Measurements from ENCODE around the gene ZNF316. TPM values are rescaled to one million over a fixed set of nuclear protein-coding genes. Genes with fewer than 3 reads are reported as not detected.

ZNF316 gene
- total RNA-seq, 2 experiments from 2014 or later, result 46.2 to 49.7 TPM

DNA sequence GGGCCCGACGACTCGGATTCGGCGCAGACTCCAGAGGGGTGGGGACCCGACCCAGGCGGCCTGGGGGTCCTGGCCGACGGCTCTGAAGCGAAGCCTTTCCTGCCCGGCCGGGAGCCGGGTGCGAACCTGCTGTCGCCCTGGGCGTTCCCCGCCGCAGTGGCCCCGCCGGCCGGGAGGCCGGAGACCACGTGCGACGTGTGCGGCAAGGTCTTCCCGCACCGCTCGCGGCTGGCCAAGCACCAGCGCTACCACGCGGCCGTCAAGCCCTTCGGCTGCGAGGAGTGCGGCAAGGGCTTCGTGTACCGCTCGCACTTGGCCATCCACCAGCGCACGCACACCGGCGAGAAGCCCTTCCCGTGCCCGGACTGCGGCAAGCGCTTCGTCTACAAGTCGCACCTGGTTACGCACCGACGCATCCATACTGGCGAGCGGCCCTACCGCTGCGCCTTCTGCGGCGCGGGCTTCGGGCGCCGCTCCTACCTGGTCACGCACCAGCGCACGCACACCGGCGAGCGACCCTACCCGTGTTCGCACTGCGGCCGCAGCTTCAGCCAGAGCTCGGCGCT is 15.4 kb downstream of the ZNF316 start:
- H3K4me3 Mint-ChIP-seq, result no peak overlapping the region
- POLR2A ChIA-PET, result no interaction called here
- intact Hi-C loops (cut with DNase I, micrococcal nuclease), result no loop called here
- TF ChIP-seq, protein P1, sequence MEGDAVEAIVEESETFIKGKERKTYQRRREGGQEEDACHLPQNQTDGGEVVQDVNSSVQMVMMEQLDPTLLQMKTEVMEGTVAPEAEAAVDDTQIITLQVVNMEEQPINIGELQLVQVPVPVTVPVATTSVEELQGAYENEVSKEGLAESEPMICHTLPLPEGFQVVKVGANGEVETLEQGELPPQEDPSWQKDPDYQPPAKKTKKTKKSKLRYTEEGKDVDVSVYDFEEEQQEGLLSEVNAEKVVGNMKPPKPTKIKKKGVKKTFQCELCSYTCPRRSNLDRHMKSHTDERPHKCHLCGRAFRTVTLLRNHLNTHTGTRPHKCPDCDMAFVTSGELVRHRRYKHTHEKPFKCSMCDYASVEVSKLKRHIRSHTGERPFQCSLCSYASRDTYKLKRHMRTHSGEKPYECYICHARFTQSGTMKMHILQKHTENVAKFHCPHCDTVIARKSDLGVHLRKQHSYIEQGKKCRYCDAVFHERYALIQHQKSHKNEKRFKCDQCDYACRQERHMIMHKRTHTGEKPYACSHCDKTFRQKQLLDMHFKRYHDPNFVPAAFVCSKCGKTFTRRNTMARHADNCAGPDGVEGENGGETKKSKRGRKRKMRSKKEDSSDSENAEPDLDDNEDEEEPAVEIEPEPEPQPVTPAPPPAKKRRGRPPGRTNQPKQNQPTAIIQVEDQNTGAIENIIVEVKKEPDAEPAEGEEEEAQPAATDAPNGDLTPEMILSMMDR (IDR thresholded peaks at IDR 0.05), result no peak
- no peak overlapping the region for H3K4me3 ChIP-seq (ENCODE audit: low read length)
- H3K36me3 Mint-ChIP-seq (ENCODE audit: low read depth), result peaks cover 56% of the 10 kb centered on the region
- H3K27ac Mint-ChIP-seq, result no peak overlapping the region
- H3K4me1 ChIP-seq (ENCODE audit: insufficient read depth, low read length), result no peaks in the 10 kb centered on the region
- H3K9me3 Mint-ChIP-seq, result no peaks in the 10 kb centered on the region
- H3K27ac ChIP-seq (ENCODE audit: low read depth in 1 of 2, low read length in 2 of 2), result no peak overlapping the region
- peak in 2 of 14 experiments; percentile 18 to 29 for DNase-seq
- peaks cover 0 to 56% of the 10 kb centered on the region in 2 experiments for H3K9me3 ChIP-seq (ENCODE audit: control insufficient read depth in 1 of 2, insufficient read depth in 1 of 2, low read length in 2 of 2)
- no peaks in the 10 kb centered on the region for H3K4me1 Mint-ChIP-seq (ENCODE audit: low read depth)
- CTCF ChIA-PET, result no interaction called here
- H3K27me3 Mint-ChIP-seq, result no peaks in the 10 kb centered on the region
- peaks cover 46% of the 10 kb centered on the region for H3K36me3 ChIP-seq (ENCODE audit: insufficient read depth, low read length)
- no peaks in the 10 kb centered on the region for H3K27me3 ChIP-seq (ENCODE audit: control insufficient read depth in 1 of 2, insufficient read depth in 2 of 2, low read length in 2 of 2)
- no peak for ATAC-seq (ENCODE audit: poor library complexity)

DNA sequence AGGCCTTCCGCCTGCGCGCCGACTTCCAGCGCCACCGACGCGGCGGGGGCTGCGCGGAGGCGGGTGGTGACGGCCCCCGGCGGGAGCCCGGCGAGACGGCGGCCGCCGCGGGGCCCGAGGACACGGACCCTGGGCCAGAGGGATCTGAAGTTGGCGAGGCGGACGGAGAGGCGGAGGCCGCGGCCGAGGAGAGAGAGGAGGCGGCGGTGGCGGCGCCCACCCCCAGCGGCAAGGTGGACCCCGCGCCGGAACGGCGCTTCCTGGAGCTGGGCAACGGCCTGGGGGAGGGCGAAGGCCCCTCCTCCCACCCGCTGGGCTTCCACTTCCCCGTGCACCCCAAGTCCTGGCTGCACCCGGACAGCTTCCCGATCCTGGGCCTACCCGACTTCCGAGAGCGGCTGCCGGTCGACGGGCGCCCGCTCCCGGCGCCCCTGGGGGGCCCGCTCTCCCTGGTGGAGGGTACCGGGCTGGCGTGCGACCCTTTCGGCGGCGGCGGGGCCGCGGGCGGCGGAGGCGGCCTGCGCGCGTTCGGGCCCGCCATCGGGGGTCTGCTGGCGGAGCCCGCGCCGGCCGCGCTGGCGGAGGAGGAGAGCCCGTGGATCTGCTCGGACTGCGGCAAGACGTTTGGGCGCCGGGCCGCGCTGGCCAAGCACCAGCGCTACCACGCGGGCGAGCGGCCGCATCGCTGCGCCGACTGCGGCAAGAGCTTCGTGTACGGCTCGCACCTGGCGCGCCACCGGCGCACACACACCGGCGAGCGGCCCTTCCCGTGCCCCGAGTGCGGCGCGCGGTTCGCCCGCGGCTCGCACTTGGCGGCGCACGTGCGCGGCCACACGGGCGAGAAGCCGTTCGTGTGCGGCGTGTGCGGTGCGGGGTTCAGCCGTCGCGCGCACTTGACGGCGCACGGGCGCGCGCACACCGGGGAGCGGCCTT is 16.2 kb downstream of the ZNF316 start:
- TF ChIP-seq, protein P1 (IDR thresholded peaks at IDR 0.05), result no peak
- Histone ChIP-seq H3K27me3 (ENCODE audit: control insufficient read depth in 1 of 2, insufficient read depth in 2 of 2, low read length in 2 of 2) (no peaks in the 10 kb centered on the region), H3K9me3 (ENCODE audit: control insufficient read depth in 1 of 2, insufficient read depth in 1 of 2, low read length in 2 of 2) (peaks cover 0 to 48% of the 10 kb centered on the region in 2 experiments), H3K4me1 (ENCODE audit: insufficient read depth, low read length) (no peaks in the 10 kb centered on the region), H3K36me3 (ENCODE audit: insufficient read depth, low read length) (peaks cover 46% of the 10 kb centered on the region), H3K4me3 (ENCODE audit: low read length) (no peak overlapping the region), H3K27ac (ENCODE audit: low read depth in 1 of 2, low read length in 2 of 2) (no peak overlapping the region)
- Mint-ChIP-seq H3K9me3 (no peaks in the 10 kb centered on the region), H3K36me3 (ENCODE audit: low read depth) (peaks cover 54% of the 10 kb centered on the region), H3K4me3 (no peak overlapping the region), H3K4me1 (ENCODE audit: low read depth) (no peaks in the 10 kb centered on the region), H3K27me3 (no peaks in the 10 kb centered on the region), H3K27ac (no peak overlapping the region)
- CTCF ChIA-PET, result no interaction called here
- intact Hi-C loops (cut with DNase I, micrococcal nuclease), result no loop called here
- peak in 2 of 14 experiments; percentile 14 to 22 for DNase-seq
- POLR2A ChIA-PET, result no interaction called here
- no peak for ATAC-seq (ENCODE audit: poor library complexity)

DNA sequence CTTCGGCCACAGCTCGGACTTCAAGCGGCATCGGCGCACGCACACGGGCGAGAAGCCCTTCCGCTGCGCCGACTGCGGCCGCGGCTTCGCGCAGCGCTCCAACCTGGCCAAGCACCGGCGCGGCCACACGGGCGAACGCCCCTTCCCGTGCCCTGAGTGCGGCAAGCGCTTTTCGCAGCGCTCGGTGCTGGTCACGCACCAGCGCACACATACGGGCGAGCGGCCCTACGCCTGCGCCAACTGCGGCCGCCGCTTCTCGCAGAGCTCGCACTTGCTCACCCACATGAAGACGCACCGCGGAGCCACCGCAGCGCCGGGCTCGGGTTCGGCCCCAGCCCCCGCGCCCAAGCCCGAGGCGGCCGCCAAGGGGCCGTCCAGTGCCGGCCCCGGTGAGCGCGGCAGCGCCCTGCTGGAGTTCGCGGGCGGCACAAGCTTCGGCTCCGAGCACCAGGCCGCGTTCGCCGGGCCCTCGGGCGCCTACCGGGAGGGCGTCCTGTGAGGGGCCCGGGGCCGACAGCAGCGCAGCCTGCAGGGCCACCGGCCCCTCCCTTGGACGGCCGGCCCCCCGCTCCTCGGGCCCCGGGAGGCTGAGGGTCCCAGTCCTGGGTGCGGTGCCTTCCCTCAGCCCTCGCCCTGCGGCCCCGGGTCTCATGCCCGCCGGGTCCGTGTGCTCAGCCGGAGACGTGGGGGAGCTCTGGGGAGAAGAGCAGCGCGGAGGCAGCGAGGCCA is 17.2 kb downstream of the ZNF316 start:
- Mint-ChIP-seq H3K36me3 (ENCODE audit: low read depth) (peaks cover 45% of the 10 kb centered on the region), H3K4me3 (no peak overlapping the region)
- TF ChIP-seq, protein P1 (IDR thresholded peaks at IDR 0.05), result no peak

More for the DNA sequence above, 17.2 kb downstream of the ZNF316 start:
- Histone ChIP-seq H3K9me3 (ENCODE audit: control insufficient read depth in 1 of 2, insufficient read depth in 1 of 2, low read length in 2 of 2) (peaks cover 0 to 40% of the 10 kb centered on the region in 2 experiments), H3K27me3 (ENCODE audit: control insufficient read depth in 1 of 2, insufficient read depth in 2 of 2, low read length in 2 of 2) (no peaks in the 10 kb centered on the region), H3K36me3 (ENCODE audit: insufficient read depth, low read length) (peaks cover 38% of the 10 kb centered on the region), H3K4me1 (ENCODE audit: insufficient read depth, low read length) (peaks cover 3% of the 10 kb centered on the region), H3K4me3 (ENCODE audit: low read length) (no peak overlapping the region), H3K27ac (ENCODE audit: low read depth in 1 of 2, low read length in 2 of 2) (no peak overlapping the region)
- POLR2A ChIA-PET, result no interaction called here
- DNase-seq (peak in 2 of 14 experiments; percentile 19 to 20), ATAC-seq (ENCODE audit: poor library complexity) (no peak)
- Mint-ChIP-seq H3K9me3 (no peaks in the 10 kb centered on the region), H3K27me3 (no peaks in the 10 kb centered on the region), H3K27ac (no peak overlapping the region), H3K4me1 (ENCODE audit: low read depth) (peaks cover 7% of the 10 kb centered on the region)
- intact Hi-C loops (cut with DNase I, micrococcal nuclease), result no loop called here
- CTCF ChIA-PET, result no interaction called here

Measured in CD4-positive, alpha-beta T cell (primary cell).